HG02642 (cell line): Measurements from ENCODE around the gene TM2D3.
"Not testable (repeated sequence)": the region's sequence is repeated elsewhere in the genome, so short reads cannot be mapped to it uniquely, and the experiment has no call there.

Experiments used
- ATAC-seq: cut with Tn5 transposase; IDR thresholded peaks from one replicate; pipeline ENCODE4 v1.9.1; 2021; ENCODE audit warnings: mild to moderate bottlenecking; ENCODE audit not compliant: unreplicated experiment, poor library complexity

The TM2D3 gene

DNA sequence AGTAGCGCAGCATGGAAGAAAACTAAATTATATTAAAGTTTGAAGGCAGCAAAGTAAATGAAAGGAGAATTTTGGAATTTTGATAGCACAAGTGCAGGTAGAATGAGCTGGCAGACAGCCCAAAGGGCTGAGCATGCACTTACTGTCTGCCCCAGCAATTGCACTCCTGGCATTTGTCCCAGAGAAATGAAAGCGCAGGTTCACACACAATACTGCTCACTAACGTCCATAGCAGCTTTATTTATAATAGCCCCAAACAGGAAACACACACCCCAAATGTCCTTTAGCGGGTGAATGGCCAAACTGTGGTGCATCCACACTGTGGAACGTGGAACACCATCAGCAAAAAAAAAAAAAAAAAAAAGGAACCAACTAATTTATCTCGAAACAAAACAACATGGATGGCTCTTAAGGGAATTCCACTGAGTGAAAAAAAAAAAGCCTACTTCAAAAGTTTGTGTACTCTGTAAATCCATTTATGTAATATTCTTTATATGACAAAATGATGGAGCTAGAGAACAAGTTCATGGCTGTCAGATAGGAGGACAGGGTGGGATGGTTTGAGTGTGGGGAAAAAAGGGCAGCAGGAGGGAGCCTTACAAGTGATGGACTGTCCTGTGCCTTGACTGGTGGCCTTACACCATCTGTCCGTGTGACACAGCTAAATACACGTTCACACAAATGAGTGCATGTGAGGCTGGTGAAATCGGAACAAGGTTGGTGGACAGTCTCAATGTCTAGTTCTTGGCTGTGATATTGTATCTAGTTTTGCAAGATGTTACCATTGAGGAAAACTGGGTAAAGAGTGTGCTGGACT, 6.0 kb upstream of the TM2D3 start:
- no peak for ATAC-seq

DNA sequence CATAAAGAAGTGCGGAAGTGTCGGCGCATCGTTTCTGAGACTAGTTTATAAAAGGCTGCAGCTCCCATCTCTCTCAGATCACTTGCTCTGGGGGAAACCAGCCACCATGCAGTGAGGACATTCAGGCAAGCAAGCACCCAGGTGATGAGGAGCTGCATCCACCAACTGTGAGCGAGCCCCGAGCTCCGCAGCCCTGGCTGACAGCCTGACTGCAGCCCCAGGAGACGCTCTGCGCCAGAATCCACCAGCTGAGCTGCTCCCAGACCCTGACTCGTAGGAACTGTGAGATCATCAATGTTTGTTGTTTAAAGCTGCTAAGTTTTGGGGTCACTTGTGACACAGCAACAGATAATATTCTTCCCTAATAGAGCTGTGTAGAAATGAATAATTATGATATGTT, 5.0 kb upstream of the TM2D3 start:
- no peak for ATAC-seq

GRCh38 chr15:101654624-101655337, 2.6 kb upstream of the TM2D3 start:
- ATAC-seq, result not testable (repeated sequence)

DNA sequence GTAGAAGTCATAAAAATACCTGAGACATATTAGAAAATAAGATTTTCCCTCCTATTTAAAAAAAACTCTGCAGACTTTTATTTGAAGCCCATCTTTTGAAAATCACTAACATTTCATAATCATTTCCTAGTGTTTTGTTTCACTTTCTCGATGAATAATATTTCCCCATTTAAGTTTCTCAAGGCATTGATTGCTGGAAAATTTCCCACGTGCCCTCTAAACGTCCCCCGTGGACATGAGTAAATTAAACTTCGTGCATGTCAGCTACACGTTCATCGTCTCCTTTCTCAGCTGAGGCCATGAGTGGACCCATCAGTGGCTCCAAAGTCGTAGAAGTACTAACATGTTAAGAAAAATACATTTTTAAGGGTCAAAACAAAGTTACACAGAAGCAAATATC, 2.0 kb upstream of the TM2D3 start:
- ATAC-seq, result no peak

GRCh38 chr15:101652786-101653430, 727 bp upstream of the TM2D3 start:
- no peak for ATAC-seq

GRCh38 chr15:101651554-101652097, 555 bp downstream of the TM2D3 start:
- peak; percentile 53 for ATAC-seq

GRCh38 chr15:101650145-101650544, 2.0 kb downstream of the TM2D3 start:
- ATAC-seq, result no peak

DNA sequence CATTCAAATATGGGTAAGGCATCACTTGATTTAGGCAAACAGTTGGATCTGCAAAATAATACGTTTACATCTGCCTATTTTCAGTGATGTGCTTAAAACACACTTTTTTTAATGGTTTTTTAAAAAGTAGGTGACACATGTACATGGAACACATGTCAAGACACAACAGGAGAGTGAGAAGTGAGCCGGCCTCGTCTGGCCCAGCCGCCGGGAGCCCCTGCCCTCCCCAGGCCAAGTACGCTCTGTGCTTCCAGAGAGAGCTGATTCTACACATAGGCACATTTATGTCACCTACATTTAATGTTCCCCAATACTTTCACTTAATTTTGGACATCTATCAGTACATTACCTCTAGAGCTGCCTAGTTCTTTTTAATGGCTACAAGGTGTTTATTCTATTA, 3.8 kb downstream of the TM2D3 start:
- no peak for ATAC-seq

DNA sequence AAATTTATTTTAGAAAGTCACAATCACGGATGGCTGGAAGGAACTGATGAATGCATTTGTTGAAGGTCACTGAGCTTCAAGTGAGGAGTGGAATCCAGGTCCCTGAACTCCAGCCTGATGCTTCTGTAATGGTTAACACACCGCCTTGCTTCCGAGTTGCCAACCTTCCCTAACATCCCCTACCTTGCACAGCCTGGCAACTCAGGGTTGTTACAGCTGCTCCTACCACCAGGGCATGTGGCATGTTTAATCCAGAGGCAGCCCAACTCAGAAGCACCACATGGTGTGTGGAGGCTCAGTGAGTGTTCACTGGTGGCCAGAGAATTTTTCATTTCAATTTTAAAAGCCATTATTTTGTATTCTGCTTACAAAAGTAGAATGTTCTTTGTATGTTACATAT, 4.9 kb downstream of the TM2D3 start:
- ATAC-seq, result no peak

DNA sequence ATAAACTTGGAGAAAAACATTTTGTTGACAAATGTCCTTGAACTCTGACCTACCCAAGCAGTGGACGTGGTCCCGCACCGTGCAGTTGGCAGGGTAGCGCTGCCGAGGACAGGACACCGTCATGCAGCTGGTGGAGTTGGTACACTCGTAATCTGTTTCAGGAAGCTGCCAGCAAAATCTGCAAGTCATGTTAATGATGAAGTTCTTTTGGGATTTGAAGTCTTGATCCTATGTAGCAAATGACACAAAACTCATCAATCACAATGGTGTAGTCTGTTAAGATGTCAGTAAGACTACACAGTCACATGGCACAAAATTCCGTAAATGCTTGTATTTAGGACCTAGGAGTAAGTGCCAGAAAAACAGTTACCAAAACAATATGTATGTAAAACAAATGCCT, 5.5 kb downstream of the TM2D3 start:
- no peak for ATAC-seq

GRCh38 chr15:101642361-101642760, 9.8 kb downstream of the TM2D3 start:
- ATAC-seq, result no peak

DNA sequence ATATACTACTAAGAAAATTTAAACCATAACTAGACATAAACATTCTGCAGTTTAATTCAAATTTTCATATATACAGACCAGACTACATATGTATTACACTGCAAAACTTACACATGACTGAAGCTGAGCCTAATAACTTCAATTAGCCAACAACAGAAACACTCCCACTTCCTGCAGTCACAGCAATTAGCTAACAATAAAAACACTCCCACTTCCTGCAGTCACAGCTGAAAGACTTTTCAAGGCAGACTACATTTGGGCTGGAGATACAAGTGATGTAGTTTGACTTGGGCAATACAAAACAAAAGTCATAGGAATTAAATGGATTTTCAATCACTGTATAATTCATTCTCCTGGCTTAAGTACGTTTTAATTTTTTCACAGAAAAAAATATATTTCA, 10.3 kb downstream of the TM2D3 start:
- no peak for ATAC-seq

- ATAC-seq, result peak; percentile 50
These were observed 10.9 kb downstream of the TM2D3 start for GRCh38 chr15:101641129-101641764.

DNA sequence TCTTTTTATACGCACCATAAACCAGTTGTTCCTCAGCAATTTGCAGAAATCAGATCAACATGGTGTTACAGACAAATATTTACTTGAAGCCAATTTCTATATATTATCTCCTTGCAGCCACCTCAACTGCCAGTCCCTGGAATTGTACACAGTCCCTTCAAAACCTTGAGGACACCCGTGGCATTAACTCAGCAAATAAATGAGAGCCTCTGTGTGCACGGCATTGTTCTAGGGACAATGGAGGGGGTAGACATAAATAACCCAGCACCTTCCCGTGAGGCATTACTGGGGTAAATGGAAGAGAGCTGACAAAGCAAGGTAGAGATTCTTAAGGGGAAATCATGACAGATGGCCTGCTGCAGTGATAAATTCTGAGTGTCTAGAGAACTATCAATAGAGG, 12.5 kb downstream of the TM2D3 start:
- no peak for ATAC-seq

DNA sequence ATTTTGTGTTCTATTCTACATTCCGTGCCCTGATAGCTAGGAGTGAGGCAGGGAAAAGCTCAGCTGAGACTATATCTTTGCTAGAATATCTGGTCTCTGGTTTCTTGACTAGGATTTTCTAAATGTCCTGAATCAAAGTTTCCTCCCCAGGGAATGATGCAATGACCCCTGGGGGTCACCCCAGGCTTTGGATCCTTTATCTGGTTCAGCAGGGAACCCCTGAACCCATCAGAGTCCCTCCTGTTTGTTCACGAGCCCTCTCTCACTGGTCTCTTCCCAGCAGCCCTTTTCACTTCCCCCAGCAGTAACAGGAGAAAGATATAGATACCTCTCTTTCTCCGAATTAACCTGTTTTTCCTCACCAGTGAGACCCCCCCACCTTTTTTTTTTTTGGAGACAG, 14.3 kb downstream of the TM2D3 start:
- ATAC-seq, result no peak

DNA sequence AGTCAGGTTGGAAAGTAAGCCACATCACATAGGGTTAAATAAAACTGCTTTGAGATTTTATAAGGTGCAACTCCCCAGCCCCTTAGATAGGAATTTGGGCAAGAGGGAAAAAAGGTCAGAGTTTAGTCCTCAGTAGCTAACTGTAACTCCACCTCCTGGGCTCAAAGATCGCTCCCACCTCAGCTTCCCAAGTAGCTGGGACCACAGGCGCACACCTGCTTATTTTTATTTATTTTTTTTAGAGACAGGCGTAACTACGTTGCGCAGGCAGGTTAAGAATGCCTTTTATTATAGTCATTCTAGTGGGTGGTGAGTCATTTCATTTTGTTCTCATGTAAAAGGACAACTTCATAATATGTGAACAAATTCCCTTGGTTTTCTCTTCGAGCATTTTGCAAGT, 14.7 kb downstream of the TM2D3 start:
- no peak for ATAC-seq

DNA sequence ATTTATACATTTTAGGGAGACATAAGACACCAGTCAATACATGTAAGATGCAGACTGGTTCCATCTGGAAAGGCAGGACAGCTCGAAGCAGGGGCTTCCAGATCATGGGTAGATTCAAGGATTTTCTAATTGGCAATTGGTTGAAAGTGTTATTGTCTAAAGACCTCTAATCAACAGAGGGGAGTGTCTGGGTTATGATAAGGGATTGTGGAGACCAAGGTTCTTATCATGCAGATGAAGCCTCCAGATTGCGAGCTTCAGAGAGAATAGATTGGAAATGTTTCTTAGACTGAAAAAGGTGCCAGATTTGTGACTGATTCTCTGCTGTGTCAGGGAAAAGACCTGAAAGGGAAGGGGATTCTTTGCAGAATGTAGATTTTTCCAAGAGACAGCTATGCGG, 15.1 kb downstream of the TM2D3 start:
- ATAC-seq, result no peak

DNA sequence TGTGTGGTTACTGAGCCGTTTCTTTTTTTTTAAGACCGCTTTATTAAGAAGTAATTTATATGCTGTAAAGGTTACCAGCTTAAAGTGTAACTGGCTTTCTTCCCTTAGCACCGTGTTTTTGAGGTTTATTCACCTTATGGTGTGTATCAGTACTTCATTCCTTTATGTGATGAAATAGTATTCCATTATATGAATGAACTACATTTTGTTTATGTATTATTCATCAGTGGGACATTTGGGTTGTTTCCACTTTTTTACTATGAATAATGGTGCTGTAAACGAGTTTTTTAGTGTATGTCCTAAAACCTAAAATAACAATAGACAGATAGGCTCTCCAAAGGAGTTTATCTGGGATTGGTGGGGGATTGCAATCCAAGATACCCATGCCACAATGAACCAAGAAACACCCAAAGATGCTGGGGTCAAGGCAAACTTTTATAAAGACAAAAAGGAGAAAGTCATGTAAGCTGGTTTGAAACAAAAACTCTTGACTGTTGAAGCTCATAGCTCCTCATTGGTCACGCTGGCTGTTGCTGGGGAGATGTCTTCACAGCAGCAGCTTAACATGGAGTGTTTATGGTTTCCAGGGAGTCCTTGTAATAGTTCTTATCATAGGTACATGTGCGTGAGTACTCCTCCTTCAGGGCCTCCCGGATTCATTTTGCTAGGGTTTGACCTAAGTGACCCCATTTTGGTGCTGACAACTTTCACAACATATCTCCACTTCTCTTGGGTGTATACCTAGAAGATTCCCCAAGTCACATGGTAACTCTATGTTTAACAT, 16.0 kb downstream of the TM2D3 start:
- ATAC-seq, result no peak

GRCh38 chr15:101633356-101633755, 18.8 kb downstream of the TM2D3 start:
- ATAC-seq, result no peak

DNA sequence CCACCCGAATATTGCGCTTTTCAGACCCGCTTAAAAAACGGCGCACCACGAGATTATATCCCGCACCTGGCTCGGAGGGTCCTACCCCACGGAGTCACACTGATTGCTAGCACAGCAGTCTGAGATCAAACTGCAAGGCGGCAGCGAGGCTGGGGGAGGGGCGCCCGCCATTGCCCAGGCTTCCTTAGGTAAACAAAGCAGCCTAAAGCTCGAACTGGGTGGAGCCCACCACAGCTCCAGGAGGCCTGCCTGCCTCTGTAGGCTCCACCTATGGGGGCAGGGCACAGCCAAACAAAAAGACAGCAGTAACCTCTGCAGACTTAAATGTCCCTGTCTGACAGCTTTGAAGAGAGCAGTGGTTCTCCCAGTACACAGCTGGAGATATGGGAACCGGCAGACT, 25.5 kb downstream of the TM2D3 start:
- not testable (repeated sequence) for ATAC-seq
